WTC11 (cell line): ENCODE results near the gene PRIM1. TPM values are rescaled to one million over a fixed set of nuclear protein-coding genes. Genes with fewer than 3 reads are reported as not detected.
"Not testable (repeated sequence)": the region's sequence is repeated elsewhere in the genome, so short reads cannot be mapped to it uniquely, and the experiment has no call there.

Source experiments
- ATAC-seq: fragments of 200-7000 bp; cut with Tn5 transposase; 2 replicates; pipeline ENCODE4 v1.10.0; 2021; ENCODE audit warnings: mild to moderate bottlenecking, moderate library complexity
- CTCF ChIA-PET: fragments of 300-600 bp; sonication (Branson Sonifier 250); formaldehyde crosslinking; loops from one replicate; lab custom pipeline; 2021; ENCODE audit warnings: antibody characterized with exemption; lab: Charles Lee
- POLR2A ChIA-PET: fragments of 350-600 bp; sonication (Branson Sonifier 250); formaldehyde crosslinking; loops from one replicate; lab custom pipeline; 2021; ENCODE audit warnings: antibody characterized with exemption; lab: Charles Lee
- DNase-seq: peaks from one replicate; pipeline ENCODE4 v3.0.0; 2021; ENCODE audit warnings: low spot score
- H3K27ac Mint-ChIP-seq: 2 replicates; pipeline ENCODE4 v1.8.0; 2021; ENCODE audit warnings: mixed read lengths
- H3K27me3 Mint-ChIP-seq: 2 replicates; pipeline ENCODE4 v1.8.0; 2021; ENCODE audit warnings: low read depth, mild to moderate bottlenecking, moderate library complexity, mixed read lengths
- H3K36me3 Mint-ChIP-seq: 2 replicates; pipeline ENCODE4 v1.8.0; 2021; ENCODE audit warnings: mixed read lengths
- H3K4me1 Mint-ChIP-seq: 2 replicates; pipeline ENCODE4 v1.8.0; 2022; ENCODE audit warnings: mixed read lengths
- H3K4me3 Mint-ChIP-seq: 2 replicates; pipeline ENCODE4 v1.8.0; 2021; ENCODE audit warnings: mild to moderate bottlenecking, moderate library complexity, mixed read lengths
- H3K9me3 Mint-ChIP-seq: 2 replicates; pipeline ENCODE4 v1.8.0; 2021; ENCODE audit warnings: mixed read lengths
- CREM ChIP-seq: sonication (generic); formaldehyde crosslinking; IDR thresholded peaks from 2 replicates; pipeline ENCODE4 v1.8.1; 2022; ENCODE audit warnings: mild to moderate bottlenecking, missing genetic modification reagents, moderate library complexity
- ESRRA ChIP-seq: sonication (generic); formaldehyde crosslinking; IDR thresholded peaks from 2 replicates; pipeline ENCODE4 v1.8.1; 2022; ENCODE audit warnings: mild to moderate bottlenecking, missing genetic modification reagents, borderline replicate concordance
- FOXJ3 ChIP-seq: sonication (generic); formaldehyde crosslinking; IDR thresholded peaks from 2 replicates; pipeline ENCODE4 v1.9.0; 2021; ENCODE audit warnings: missing genetic modification reagents, mild to moderate bottlenecking, borderline replicate concordance
- NR3C1 ChIP-seq: sonication (generic); formaldehyde crosslinking; conservative IDR thresholded peaks from 2 replicates; pipeline ENCODE4 v1.8.1; 2023; ENCODE audit warnings: low read depth, mild to moderate bottlenecking, missing genetic modification reagents
- SMAD3 ChIP-seq: sonication (generic); formaldehyde crosslinking; IDR thresholded peaks from 2 replicates; pipeline ENCODE4 v1.8.0; 2022; ENCODE audit warnings: missing genetic modification reagents, mild to moderate bottlenecking, borderline replicate concordance
- ZNF396 ChIP-seq: fragments of 250-450 bp; sonication (Bioruptor Pico); IDR thresholded peaks from 2 replicates; pipeline ENCODE4 v1.8.0; 2021; ENCODE audit warnings: mild to moderate bottlenecking, moderate library complexity, borderline replicate concordance
- total RNA-seq: library from RNA; stranded (reverse); gene quantifications from 3 replicates; pipeline ENCODE4 v1.2.3, GENCODE V29; 2021
- TF ChIP-seq, protein P1 (sequence below): fragments of 250-450 bp; sonication (Bioruptor Pico); conservative IDR thresholded peaks from 2 replicates; pipeline ENCODE4 v1.9.0; 2021; ENCODE audit warnings: mild to moderate bottlenecking
- TF ChIP-seq, protein P2 (sequence below): fragments of 250-450 bp; sonication (Bioruptor Pico); IDR thresholded peaks from 2 replicates; pipeline ENCODE4 v1.9.0; 2021; ENCODE audit warnings: mild to moderate bottlenecking, borderline replicate concordance
- TF ChIP-seq, protein P3 (sequence below): fragments of 250-450 bp; sonication (Bioruptor Pico); IDR thresholded peaks from 2 replicates; pipeline ENCODE4 v1.9.0; 2021; ENCODE audit warnings: mild to moderate bottlenecking

The PRIM1 gene
- total RNA-seq, 1 experiment from 2014 or later: 54.0 TPM

DNA sequence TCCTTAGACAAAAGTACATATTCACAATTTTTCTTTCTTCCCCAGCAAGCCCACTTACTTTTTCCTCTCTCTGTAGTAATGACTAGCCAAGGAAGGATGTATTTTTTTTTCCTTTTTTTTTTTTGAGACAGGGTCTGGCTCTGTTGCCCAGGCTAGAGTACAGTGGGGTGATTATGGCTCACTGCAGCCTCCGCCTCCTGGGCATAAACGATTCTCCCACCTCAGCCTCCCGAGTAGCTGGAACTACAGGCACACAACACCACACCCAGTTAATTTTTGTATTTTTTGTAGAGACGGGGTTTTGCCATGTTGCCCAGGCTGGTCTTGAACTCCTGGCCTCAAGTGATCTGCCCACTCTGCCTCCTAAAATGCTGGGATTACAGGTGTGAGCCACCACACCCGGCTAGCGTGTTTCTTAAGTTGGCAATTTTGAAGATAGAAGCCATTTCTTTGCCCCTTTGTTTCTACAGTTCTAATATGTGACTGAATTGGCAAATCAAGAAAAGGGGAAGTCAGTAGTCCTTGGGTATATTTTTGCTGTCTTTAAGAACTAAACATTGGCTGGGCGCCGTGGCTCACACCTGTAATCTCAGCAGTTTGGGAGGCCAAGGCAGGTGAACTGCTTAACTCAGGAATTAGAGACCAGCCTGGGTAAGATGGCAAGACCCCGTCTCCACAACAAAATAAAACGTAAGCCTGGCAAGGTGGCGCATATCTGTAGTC is 23.8 kb downstream of the PRIM1 start:
- H3K9me3 Mint-ChIP-seq: no peaks in the 10 kb centered on the region

DNA sequence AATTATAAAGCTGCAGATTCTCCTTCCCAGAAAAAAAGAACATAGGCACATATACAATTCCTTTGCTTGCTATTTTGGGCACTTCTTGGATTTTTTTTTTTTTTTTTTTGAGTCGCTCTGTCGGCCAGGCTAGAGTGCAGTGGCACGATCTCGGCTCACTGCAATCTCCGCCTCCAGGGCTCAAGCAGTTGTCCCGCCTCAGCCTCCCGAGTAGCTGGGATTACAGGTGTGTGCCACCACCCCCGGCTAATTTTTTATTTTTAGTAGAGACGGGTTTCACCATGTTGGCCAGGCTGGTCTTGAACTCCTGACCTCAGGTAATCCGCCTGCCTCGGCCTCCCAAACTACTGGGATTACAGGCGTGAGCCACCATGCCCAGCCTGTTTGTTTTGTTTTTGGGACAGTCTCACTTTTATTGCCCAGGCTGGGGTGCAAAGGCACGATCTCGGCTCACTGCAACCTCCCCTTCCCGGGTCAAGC is 25.9 kb downstream of the PRIM1 start:
- POLR2A ChIA-PET: interaction anchor here (1.0 to 1.9 kb wide), 4 partner anchors 25 to 91 kb away, joined by 3 to 15 read pairs (median 4); partner anchors contain the start of genes PRIM1 and PTGES3
- ATAC-seq, H3K27me3 Mint-ChIP-seq, DNase-seq, H3K9me3 Mint-ChIP-seq: not testable (repeated sequence)
- peaks cover 69% of the 10 kb centered on the region for H3K36me3 Mint-ChIP-seq
- H3K4me1 Mint-ChIP-seq: peaks cover 37% of the 10 kb centered on the region
- H3K27ac Mint-ChIP-seq: peak overlapping the region; percentile 98
- CTCF ChIA-PET: interaction anchor here (0.6 to 1.6 kb wide), 3 partner anchors 125 to 275 kb away, joined by 3 to 5 read pairs (median 4); no protein-coding TSS in a partner anchor
- H3K4me3 Mint-ChIP-seq: peak overlapping the region; percentile 99

More for the DNA sequence above, 23.8 kb downstream of the PRIM1 start:
- ChIA-PET CTCF (interaction anchor here (1.7 kb wide), 1 partner anchor 92 kb away, joined by 4 read pairs; no protein-coding TSS in a partner anchor), POLR2A (no interaction called here)
- ATAC-seq (no peak), DNase-seq (no peak)
- no peaks in the 10 kb centered on the region for H3K27me3 Mint-ChIP-seq
- peaks cover 63% of the 10 kb centered on the region for H3K36me3 Mint-ChIP-seq
- TF ChIP-seq CREM (no peak), ZNF396 (no peak), ESRRA (CRISPR knock-in tag) (no peak), FOXJ3 (CRISPR knock-in tag) (no peak)
- TF ChIP-seq, protein P1, sequence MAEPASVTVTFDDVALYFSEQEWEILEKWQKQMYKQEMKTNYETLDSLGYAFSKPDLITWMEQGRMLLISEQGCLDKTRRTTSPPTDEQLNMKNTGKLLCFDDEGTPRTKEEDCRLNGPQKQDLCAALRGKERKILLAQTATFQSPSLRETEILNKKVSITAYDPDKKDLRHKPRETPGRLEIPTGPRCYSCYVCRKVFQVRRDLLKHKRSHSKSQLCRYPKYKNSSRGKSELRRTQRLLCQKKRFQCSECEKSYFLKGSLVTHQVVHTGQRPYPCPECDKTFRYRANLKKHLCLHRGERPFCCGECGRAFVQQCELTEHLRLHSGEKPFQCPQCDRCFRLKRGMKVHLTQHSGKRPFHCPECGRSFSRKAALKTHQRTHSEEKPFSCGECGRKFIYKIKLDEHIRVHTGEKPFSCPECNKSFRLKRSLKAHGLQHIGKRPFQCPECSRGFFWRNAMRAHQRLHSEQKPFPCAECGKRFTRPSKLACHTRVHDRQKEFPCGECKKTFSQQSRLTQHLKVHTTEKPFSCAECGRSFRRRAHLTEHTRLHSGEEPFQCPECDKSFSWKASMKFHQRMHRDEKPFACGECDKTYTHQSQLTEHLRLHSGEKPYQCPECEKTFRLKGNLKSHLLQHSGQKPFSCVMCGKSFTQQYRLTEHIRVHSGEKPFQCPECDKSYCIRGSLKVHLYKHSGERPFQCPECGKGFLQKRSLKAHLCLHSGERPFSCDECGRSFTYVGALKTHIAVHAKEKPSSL (CRISPR knock-in tag): no peak
- TF ChIP-seq, protein P2, sequence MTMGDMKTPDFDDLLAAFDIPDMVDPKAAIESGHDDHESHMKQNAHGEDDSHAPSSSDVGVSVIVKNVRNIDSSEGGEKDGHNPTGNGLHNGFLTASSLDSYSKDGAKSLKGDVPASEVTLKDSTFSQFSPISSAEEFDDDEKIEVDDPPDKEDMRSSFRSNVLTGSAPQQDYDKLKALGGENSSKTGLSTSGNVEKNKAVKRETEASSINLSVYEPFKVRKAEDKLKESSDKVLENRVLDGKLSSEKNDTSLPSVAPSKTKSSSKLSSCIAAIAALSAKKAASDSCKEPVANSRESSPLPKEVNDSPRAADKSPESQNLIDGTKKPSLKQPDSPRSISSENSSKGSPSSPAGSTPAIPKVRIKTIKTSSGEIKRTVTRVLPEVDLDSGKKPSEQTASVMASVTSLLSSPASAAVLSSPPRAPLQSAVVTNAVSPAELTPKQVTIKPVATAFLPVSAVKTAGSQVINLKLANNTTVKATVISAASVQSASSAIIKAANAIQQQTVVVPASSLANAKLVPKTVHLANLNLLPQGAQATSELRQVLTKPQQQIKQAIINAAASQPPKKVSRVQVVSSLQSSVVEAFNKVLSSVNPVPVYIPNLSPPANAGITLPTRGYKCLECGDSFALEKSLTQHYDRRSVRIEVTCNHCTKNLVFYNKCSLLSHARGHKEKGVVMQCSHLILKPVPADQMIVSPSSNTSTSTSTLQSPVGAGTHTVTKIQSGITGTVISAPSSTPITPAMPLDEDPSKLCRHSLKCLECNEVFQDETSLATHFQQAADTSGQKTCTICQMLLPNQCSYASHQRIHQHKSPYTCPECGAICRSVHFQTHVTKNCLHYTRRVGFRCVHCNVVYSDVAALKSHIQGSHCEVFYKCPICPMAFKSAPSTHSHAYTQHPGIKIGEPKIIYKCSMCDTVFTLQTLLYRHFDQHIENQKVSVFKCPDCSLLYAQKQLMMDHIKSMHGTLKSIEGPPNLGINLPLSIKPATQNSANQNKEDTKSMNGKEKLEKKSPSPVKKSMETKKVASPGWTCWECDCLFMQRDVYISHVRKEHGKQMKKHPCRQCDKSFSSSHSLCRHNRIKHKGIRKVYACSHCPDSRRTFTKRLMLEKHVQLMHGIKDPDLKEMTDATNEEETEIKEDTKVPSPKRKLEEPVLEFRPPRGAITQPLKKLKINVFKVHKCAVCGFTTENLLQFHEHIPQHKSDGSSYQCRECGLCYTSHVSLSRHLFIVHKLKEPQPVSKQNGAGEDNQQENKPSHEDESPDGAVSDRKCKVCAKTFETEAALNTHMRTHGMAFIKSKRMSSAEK (CRISPR knock-in tag): no peak
- TF ChIP-seq, protein P3, sequence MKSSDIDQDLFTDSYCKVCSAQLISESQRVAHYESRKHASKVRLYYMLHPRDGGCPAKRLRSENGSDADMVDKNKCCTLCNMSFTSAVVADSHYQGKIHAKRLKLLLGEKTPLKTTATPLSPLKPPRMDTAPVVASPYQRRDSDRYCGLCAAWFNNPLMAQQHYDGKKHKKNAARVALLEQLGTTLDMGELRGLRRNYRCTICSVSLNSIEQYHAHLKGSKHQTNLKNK (CRISPR knock-in tag): no peak
- peaks cover 16% of the 10 kb centered on the region for H3K4me1 Mint-ChIP-seq
- no peak overlapping the region for H3K4me3 Mint-ChIP-seq
- H3K27ac Mint-ChIP-seq: no peak overlapping the region

DNA sequence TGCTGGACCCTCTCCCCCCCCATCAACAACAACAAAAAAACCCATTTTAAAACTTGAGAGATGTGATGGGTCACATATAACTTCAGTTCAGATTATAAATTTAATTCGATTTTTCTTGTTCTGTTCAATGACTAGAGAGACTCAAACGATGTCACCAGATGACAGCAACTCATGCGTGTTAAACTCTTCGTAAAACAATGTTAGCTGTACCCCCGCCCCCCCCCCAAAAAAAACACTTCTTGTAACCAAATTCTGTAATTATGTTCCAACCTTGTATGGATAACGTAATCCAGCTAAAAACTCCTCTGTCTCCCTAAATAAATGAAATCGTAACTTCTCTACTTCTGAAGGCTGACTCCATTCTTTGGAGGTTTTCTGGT is 26.4 kb downstream of the PRIM1 start:
- peaks cover 42% of the 10 kb centered on the region for H3K4me1 Mint-ChIP-seq
- DNase-seq: no peak
- no peaks in the 10 kb centered on the region for H3K27me3 Mint-ChIP-seq
- ChIA-PET CTCF (interaction anchor here (0.7 to 1.6 kb wide), 4 partner anchors 26 to 276 kb away, joined by 3 to 13 read pairs (median 4); partner anchors contain the start of gene PRIM1), POLR2A (interaction anchor here (0.6 to 1.9 kb wide), 11 partner anchors 9 to 729 kb away, joined by 3 to 15 read pairs (median 3); partner anchors contain the start of genes GLS2, INHBE, PRIM1 and PTGES3)
- H3K4me3 Mint-ChIP-seq: peak overlapping the region; percentile 99
- TF ChIP-seq SMAD3 (CRISPR knock-in tag) (no peak), NR3C1 (no peak)
- no peaks in the 10 kb centered on the region for H3K9me3 Mint-ChIP-seq
- H3K27ac Mint-ChIP-seq: peak overlapping the region; percentile 98
- H3K36me3 Mint-ChIP-seq: peaks cover 69% of the 10 kb centered on the region
- ATAC-seq: no peak
